GM21723 (cell line): ENCODE results near the gene ZFAND2B.
A peak's percentile ranks its signal among the peaks of the same experiment; 100 is the strongest.

Experiments
- ATAC-seq: cut with Tn5 transposase; IDR thresholded peaks from one replicate; pipeline ENCODE4 v1.9.1; 2021; ENCODE audit warnings: mild to moderate bottlenecking, moderate library complexity; ENCODE audit not compliant: unreplicated experiment

The ZFAND2B gene, protein sequence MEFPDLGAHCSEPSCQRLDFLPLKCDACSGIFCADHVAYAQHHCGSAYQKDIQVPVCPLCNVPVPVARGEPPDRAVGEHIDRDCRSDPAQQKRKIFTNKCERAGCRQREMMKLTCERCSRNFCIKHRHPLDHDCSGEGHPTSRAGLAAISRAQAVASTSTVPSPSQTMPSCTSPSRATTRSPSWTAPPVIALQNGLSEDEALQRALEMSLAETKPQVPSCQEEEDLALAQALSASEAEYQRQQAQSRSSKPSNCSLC

DNA sequence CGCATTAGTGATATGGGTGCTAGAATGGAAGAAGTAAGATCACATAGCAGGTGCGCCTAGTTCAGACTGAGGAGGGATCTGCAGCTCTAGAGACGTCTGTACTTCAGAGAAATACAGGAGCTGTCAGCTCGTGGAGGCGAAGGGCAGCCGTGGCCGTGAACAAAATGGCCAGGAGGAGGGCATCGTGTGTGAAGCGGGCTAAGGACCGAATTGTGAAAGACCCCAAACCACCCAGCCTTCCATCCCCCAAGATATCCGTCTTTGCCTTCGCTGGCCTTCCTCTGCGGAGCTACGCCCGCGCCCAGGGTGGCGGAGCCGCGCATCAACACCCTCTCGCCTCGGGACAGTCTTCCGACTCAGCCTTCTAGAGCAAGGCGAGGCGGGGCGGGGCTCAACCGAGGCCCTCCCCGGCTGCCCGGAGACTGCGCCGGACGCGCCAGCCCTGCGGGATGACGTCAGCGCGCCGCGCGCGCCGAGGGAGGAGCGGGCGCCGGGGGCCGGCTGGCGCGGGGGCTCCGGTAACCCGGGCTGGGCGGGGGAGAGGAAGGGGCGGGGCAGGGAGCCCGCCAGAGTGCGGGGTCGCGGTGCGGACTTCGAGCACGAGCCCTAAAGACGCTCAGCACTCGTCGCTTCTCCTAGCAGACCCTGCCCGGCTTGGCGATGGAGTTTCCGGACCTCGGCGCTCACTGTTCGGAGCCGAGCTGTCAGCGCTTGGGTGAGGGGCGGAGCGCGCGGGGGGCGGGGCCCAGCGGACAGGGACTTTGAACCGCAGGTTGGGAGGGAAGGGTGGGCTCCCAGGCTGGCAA, at the start of gene ZFAND2B:
ZFAND2B (plus strand) TSS at position 455 of the 806 bp plus-strand sequence; CDS start at position 661, 206 bp downstream.
- peak; percentile 97 for ATAC-seq

DNA sequence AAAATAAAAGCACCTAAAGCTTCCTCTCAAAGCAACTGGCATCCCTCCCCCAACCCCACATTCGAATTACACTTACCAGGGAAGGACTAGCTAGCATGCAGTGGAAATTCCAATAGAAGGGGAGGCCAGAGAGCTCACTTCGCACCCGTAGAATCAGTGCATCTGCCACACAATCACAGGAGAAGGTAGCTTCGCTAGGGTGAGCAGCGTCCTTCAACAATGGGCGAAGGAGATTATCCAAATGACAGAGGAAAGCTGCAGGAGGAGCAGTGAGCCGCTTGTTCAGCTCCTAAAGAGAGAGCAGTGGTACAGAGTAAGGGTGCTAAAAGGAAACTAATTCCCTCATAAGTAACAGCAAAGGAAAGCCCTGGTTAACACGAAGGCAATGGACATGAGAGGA, 49.2 kb upstream of the ZFAND2B start:
- ATAC-seq = no peak

DNA sequence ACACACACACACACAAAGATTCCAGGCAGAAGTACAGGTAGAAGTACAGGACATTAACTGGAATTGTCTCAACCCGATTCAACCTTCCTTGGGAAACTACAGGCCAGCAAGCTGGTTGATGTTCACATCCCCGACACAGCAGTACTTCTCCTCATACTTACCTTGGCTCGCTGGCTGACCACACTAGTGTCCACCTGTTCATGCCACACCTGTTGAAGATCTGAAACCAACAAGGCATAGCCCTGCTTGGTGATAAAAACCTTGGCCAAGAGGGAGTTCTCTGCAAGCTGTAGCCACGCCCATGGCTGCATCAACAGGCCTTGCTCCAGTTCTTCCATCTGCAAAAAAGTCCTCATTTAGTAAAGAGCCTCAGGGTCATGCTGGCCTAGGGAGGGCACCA, 48.6 kb upstream of the ZFAND2B start:
- ATAC-seq = no peak

DNA sequence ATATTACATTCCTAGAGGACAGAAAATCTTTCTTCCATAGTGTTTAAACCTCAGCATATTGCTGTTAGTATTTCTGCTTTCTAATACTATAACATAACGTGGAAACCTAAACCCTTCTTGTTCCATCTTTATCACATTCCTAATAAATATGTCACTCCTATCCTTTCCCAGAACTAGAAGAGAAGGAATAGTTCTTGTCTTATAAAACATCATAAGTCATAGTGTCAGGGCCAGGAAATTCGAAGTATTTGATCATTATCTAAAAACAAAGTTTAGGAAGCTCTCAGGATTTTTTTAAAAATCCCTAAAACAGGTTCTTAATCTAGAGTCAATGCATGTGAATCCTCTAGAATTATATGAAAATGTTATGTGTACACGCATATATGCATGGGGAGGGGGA, 48.0 kb upstream of the ZFAND2B start:
- no peak for ATAC-seq

DNA sequence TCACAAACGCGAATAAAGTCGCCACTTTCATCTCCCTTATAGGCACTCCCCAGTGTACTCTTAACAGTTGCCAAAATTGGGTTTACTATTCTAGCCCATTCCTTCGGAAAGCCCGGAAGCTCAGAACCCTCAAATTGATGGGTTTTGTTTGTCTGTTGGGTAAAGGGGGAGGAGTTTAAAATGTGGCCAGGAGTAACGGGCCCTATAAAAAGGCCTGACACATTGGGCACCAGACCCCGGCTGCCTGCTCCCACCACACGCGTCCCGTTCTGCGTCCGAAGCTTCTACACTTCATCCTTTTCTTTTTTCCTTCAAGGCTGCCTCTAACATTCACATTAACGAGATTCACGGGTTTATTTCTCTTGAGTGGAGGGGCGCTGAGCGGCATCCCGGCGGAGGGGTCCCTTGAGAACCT, 46.8 kb upstream of the ZFAND2B start:
- no peak for ATAC-seq

DNA sequence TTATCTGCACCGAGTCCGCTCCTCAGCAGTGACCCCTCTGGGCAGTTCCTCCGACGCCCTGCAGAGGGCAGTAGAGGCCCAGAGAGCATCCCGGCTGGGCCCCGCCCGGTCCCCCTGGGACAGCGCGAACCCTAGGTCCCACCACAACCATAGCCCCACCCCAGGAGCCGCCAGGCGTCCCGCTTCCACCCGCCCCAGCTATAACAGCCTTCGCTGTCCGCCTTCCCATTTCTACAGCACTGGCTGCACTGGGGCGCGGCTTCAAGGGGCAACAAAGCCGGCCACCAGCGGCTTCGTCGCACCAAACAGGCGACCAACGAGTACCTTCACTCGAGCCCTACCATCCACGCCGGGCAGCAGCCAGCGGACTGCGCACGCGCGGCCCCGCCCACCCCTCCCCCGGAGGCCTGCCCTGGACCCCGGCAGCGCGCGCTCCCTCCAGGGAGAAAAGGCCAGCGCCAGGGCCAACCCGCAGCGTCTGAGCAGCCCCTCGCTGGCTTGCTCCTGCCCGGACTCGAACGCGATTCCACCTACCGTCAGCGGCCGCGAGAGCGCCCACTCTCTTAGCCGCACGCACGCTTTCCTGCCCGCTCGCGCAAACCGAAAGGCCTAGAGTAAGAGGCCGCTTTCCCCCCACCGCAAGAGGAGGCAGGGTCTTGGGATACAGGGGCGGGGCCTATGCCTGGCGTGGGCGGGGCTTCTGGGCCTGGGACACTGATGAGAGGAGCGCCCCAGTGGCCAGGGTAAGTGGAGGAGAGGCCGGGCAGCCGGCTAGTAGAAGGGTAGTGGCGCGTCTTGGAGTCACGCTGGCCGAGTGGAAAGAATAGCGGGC, 46.2 kb upstream of the ZFAND2B start, which contains the start of gene NHEJ1:
NHEJ1 (minus strand) TSS at position 630 of the 832 bp plus-strand sequence. CDS start 2,453 bp downstream, outside the sequence.
- ATAC-seq = peak; percentile 93

DNA sequence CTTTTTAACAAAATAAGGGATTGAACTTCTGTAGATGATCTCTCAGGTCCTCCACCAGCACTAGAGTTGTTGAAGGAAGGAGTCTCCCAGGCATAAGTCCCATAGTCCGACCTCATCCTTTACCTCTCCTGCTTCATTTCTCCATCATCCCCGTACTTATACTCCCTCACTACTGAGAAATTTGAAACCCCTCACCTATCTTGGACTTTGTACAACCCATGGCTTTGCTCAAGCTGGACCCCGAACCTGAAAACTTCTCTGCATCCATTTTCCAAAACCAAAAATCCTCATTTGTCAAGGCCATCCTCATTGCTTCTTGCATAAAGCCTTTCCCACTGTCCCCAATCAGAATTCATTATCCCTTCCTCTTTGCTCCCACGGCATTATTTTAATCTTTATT, 45.5 kb upstream of the ZFAND2B start:
- no peak for ATAC-seq

DNA sequence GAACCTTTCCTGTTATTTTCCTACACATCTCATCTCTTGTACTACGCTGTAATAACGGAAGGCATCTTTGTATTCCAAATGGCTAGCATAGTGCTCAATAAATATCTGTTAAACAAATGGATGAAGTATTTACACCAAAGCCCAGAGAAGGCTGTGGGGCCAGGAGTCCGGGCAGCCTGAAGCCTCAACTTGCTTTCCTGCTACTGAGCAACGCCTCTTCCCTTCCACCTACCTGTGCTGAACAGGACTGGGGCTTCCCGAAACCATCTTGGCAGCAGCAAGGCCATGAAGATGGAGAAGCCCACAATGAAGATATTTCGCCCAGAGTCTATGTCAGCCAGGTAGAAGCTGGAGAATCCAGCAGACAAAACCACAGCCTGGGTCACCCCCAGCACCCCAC, 43.4 kb upstream of the ZFAND2B start:
- no peak for ATAC-seq

DNA sequence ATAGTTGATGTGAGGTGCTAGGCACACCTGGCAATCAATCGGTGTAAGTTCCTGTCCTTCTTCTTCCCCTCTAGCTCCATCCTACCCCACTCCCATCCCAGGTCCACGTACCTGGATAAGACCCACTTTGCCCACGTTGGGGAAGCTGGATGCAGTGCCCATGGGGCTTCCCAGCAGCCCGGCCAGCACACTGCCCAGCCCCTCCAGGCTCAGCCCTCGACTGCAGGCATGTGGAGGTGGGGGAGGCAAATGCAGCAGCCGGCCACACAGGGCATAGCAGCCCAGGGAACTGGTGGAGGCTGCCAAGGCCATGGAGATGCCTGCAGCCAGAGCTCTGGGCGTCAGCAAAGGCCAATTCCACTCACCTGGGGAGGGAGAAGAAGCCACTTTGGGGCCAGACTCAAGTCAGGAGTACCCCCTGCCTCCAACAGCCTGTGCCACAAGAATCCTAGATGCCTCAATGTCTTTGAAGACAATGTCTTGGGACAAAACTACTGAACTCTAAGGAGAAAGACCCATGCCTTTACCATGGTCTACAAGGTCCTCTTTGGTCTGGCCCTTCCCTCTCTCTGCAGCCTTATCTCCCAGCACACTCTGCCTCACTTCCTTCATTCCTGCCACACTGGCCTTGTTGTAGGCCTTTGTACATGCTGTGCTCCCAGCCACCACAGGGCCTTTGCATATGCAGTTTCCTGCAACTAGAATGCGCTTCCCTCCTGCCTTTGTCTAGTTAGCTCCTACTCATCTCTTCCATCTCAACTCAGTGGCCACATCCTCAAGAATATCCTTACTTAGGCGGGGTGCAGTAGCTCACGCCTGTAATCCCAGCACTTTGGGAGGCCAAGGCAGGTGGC, 41.3 kb upstream of the ZFAND2B start:
- no peak for ATAC-seq

DNA sequence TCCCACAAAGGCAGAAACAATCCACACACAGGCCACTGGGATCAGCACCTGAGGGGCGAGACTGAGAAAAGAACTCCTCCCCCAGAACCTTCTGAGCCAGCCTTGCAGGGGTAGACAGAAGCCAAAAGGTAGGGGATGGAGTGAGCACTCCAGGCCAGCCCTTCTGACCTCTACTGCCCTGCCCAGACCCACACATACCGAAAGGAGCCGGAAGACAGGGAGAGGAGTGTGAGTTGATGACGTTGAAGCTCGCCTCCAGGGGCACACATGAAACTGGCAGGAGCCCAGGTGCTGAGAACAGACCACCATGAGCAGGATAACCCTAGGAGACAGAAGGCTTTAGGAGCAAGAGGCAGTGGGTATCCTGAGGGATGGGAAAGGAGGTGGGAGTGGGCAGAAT, 38.6 kb upstream of the ZFAND2B start:
- no peak for ATAC-seq

DNA sequence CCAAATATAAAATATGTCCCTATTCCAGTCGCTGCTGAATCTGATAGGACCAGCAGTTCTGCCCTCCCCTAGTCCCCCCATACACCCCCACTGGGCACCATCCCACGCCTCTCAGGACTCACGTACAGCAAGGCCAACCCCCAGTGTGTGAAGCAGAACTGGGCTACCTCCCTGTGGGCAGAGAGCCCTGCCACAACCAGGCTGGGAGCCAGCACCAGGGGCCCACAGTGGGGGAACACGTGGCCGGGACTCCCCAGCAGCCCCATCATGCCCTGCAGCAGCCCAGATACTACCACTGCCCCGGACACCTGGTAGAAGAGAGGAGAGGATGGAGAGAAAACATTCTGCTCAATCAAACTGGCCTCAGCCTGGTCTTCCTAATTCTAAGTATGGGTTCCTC, 38.1 kb upstream of the ZFAND2B start:
- no peak for ATAC-seq

DNA sequence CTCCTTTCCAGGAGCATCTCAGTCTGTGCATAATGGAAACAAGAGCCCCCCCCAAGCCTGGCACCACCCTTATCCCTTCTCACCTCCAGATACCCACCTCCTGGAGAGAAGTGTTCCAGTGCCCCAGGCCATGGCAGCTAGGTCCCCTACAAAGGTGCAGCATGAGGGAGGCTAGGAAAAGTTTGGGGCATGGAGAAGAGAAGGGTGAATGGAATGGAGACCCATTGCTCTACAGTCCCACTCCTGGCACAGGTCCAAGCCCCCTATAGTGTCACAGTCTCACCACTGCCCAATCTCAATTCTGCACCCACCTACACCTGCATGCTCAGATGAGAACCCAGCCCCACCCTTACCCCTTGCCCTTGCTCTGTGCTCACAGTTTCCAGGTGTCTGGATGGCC, 37.6 kb upstream of the ZFAND2B start:
- no peak for ATAC-seq

DNA sequence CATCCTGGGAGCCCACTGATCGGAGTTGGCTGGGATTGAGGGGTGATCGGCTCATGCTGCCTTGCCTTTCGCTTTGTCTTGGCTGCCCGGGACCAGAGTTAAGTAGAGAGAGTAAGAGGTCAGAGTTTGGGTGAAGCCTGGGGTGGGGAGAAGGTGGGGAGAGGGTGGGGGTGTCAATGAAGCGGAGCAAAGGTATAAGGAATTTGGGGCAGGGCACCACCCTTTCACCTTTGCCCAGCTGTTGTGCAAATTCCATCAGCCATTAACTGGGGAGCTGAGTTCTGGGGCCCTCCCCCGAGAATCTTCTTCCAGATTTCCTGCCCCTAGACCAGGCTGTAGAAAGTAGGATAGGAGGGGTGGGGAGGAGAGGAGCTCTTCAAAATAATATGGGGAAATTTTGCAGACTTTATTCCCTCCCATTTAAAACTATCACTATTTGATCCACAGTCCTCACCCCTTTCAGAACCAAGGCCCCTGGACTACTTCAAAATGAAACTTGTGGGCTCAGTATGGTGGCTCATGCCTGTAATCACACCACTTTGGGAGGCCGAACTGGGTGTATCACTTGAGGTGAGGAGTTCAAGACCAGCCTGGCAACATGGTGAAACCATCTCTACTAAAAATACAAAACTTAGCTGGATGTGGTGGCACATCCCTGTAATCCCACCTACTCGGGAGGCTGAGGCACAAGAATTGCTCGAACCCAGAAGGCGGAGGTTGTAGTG, 36.5 kb upstream of the ZFAND2B start, which contains the start of gene SLC23A3:
SLC23A3 (minus strand) TSS at position 100 of the 725 bp plus-strand sequence; CDS start at position 55, 45 bp downstream.
- ATAC-seq = no peak

DNA sequence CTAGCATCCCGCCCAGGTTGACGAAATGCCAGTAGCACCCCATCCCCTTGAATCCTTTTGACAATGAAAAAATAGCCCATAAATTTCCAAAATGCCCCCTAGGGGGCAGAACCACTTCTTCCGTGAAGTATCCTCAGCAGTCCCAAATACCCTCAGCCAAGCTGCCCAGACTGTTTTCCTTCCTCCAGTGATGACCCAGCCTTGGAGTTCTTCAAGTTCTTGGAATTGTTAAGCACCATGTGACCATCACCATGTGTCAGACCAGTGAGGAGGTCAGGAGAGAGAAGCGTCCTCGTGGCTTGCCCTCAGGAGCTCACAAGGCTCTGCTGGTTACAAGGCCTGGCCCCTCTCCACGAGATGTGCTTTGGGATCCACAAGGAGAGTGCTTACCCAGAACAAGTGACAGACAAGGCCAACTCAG, 35.3 kb upstream of the ZFAND2B start:
- no peak for ATAC-seq

DNA sequence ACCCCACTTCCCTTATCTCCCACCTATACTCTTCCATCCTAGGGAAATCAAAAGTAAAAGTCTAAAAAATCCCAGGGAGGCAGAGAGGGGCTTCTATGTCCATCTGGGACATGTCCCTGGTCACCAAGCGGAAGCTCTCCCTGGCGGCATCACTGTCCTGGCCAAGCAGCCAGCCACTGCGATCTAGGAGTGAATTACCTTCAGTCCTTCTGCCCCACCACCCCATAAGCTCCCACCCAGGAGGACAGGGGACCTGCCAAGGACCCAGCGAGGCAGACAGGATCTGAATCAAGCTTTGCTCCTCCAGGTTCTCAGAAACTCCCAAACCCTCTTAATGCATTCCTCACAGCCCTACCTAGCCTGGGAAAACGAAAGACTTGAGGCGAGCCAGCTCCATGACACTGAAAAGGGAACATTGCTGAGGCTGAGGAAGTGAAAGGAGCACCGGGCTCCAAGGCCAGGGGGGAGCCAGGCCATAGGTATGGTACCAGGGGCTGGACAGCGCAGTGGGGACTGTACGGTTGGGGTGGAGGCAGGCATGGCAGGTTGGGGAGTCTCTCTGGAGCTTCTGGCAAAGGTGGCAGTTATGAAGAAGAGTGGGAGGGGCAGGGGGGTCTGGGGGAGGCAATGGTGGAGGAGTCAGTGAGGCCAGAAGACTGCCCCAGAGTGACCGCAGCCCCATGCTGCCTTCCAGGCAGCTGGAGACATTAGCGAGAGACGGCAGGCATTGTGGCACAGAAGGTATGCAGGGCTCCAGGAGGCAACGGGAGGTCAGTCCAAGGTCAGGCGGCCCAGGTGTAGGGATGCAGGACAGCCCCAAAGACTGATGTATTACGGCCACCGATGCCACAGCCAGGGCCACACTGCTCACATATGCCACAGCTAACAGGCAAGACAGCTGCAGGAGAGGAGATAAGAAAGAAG, 34.1 kb upstream of the ZFAND2B start:
- ATAC-seq = no peak

DNA sequence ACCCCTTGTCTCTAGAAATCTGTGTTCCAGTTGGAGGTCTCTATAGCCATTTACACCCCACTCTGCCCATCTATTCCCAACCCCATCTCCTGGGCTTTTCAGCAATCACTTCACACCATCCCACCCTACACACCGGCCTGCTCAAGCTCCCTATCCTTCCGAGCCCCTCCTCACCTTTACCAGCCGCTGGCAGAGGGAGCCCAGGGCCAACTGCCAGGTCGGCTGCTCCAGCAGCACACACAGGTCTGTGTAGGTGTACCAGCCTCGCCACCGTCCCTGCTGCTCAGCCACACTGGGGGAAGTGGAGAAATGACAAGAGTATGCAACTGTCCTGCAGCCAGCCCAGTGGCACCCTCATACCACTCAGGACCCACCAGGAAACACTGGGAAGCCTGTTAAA, 33.4 kb upstream of the ZFAND2B start:
- ATAC-seq = no peak

DNA sequence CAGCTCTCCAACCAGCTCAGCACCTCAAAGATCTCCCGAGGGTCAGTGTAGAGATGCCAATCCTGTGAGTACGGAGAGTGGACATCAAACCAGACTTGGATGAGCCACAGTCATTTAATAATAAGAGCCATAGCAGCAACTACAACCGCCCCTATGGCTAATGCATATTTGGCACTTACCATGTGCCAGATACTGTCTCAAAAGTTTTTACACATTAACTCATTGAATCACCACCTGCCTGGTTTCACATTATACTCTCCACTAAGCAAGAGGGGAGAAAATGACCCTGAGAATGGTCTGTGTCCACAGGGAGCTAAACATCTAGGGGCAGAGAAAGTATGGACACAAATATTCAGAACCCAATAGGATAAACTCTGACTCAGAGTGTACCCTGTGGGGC, 32.4 kb upstream of the ZFAND2B start:
- ATAC-seq = no peak

DNA sequence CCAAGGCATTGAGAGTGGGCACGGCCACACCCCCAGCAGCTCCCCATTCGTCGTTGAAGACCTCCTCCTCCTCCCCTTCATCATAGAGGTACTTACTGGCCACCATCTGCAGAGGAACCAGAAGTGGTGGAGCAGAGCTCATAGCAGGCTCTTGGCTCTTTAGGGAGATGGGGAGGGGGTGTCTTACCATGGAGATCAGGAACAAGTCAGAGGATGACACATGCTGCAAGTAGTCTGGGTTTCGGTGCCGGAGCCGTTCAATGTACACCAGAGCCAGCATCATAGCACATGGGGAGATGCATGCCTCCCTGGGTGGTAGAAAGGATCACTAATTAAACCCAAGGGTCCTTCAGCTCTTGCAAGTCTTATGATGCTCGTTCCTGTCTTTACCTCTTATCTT, 31.8 kb upstream of the ZFAND2B start:
- ATAC-seq = no peak

DNA sequence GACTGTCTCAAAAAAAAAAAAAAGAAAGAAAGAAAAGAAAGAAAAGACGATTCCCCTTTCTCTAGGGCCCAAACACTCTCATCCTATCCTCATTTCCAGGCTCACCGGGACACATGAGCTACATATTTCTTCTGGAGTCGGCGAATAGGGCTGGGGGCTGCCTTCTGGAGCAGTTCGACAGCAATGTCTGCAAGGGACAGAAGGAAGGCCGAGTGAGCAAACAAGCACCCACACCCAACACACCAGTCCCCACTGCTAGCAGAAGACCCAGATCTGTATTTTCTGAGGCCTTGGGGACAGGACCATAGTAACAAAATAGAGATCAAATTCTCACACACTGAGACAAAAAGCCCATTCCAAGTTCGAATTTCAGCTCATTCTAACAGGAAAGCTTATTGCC, 31.1 kb upstream of the ZFAND2B start:
- no peak for ATAC-seq
